ENCODE measurements around the gene USP5.
"Not testable (repeated sequence)": the region's sequence is repeated elsewhere in the genome, so short reads cannot be mapped to it uniquely, and the experiment has no call there.

USP5 gene

DNA sequence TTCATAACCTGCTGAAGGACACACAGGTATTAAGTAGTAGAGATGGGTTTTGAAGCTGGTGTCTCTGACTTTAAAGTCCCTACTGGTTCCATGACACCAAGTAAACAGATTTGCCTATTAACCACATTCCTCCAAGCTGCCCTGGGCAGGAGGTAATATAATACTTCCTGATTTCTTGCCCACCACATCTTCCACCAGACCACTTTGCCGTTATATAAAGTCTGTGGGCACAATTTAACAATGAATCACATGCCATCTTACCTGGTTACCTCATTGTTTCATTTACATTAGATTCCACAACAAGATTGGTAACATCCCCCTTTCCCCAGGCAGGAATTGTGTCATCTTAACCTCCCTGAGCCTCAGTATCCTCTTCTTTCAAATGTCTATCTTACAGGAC lies 51.8 kb downstream of the USP5 start:
- H3K9ac ChIP-seq (ENCODE audit: insufficient read length): peak overlapping the region; percentile 68
- TF ChIP-seq FOXP2 (optimal IDR thresholded peaks at IDR 0.05; ENCODE audit: control extremely low read depth, extremely low read length, insufficient read depth): no peak
- no peak for TF ChIP-seq EZH2 (IDR thresholded peaks at IDR 0.05)
- no peak for TF ChIP-seq POLR2AphosphoS5 (IDR thresholded peaks at IDR 0.05; ENCODE audit: borderline replicate concordance, low read depth, low read length)
- H3K9me3 ChIP-seq (ENCODE audit: low read depth, low read length): no peaks in the 10 kb centered on the region
- peak overlapping the region; percentile 68 for H3K27ac ChIP-seq
- H3K4me3 ChIP-seq: no peak overlapping the region
- DNase-seq (ENCODE audit: low read depth, low spot score): no peak
- no peaks in the 10 kb centered on the region for H3K36me3 ChIP-seq (ENCODE audit: insufficient read depth, low read length)

DNA sequence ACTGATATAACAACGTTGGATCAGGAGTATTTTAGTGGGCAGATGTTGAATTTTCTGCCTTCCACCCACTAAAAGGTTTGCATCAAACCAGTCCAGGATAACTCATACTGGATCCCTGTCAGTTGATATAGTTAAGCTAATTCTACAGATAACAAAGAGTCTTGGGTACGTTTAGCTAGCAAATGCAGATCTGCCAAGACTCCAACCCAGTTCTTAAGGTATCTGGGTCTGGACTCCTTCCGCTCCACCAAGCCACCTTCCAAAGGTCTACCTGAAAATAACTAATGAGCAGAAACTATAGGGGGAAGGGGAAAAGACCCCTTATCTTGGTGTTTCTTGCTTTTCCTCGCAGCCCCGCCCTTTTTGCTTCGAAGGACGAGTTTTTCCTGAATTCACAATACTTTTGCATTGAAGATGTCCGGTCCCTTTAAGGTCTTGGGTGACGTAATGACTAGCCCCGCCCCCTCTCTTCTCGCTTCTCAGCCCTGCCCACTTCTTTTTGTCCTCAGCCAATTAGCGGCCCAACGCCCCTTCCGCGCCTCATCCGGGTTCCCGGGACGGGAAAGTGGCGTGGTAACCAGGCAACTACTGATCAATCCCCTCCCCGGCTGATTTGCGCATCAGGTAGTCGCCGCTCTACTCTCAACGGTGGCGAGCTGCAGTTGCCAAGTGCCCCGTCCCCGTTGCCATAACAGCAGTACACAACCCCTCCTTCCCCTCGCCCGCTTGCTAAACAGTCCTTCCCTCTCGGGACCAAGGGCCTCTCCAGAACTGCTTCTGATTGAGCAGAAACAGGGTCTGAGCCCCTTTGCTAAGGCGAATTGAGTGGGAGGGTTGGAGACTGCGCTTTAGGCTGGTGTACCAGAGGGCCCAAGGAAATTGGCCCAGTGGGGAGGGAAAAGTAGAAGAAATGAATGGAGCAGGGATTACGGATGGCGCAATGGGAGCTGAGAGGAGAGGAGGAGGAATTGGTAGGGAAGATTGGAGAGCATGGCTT lies 52.6 kb downstream of the USP5 start, which contains the start of gene LRRC23:
Gene LRRC23 (plus strand): TSS at position 543 of the 997 bp plus-strand sequence. CDS start 812 bp downstream, outside the sequence.
- Histone ChIP-seq H3K36me3 (ENCODE audit: insufficient read depth, low read length) (no peaks in the 10 kb centered on the region), H3K9ac (ENCODE audit: insufficient read length) (peak within 1 kb of the TSS; percentile 75), H3K9me3 (ENCODE audit: low read depth, low read length) (no peaks in the 10 kb centered on the region), H3K4me3 (peak within 1 kb of the TSS; percentile 80), H3K27ac (peak within 1 kb of the TSS; percentile 68)
- DNase-seq (ENCODE audit: low read depth, low spot score): peak; percentile 88
- TF ChIP-seq POLR2AphosphoS5 (IDR thresholded peaks at IDR 0.05; ENCODE audit: borderline replicate concordance, low read depth, low read length) (peak; percentile 73; the same call in 1 of the 2 replicates), FOXP2 (optimal IDR thresholded peaks at IDR 0.05; ENCODE audit: control extremely low read depth, extremely low read length, insufficient read depth) (no peak)

DNA sequence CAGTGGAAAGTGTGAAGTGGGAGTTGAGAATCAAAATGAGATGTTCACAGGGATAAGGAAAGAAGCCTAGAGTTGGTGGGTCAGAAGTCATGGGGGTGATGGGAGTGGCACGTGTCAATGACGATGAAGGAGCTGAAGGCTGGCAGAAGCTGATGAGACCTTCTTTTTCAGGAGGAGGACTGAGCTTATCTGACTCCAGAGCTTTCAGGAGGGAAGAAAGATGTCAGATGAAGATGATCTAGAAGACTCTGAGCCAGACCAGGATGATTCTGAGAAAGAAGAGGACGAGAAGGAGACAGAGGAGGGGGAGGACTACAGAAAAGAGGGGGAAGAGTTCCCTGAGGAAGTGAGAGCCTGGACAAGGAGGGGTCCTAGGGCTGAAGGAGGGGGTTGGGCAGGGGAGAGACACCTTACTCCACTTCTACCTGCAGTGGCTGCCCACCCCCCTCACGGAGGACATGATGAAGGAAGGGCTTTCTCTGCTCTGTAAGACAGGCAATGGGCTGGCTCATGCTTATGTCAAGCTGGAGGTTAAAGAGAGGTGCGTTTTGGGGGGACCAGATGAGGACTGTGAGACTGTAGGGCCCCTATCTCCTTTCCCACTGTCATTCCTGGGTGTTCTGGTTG lies 53.6 kb downstream of the USP5 start:
- Histone ChIP-seq H3K9ac (ENCODE audit: insufficient read length) (no peak overlapping the region), H3K9me3 (ENCODE audit: low read depth, low read length) (no peaks in the 10 kb centered on the region), H3K36me3 (ENCODE audit: insufficient read depth, low read length) (no peaks in the 10 kb centered on the region), H3K27ac (no peak overlapping the region), H3K4me3 (peak overlapping the region; percentile 80)
- TF ChIP-seq FOXP2 (optimal IDR thresholded peaks at IDR 0.05; ENCODE audit: control extremely low read depth, extremely low read length, insufficient read depth) (no peak), POLR2AphosphoS5 (IDR thresholded peaks at IDR 0.05; ENCODE audit: borderline replicate concordance, low read depth, low read length) (no peak), EZH2 (IDR thresholded peaks at IDR 0.05) (no peak)
- no peak for DNase-seq (ENCODE audit: low read depth, low spot score)

DNA sequence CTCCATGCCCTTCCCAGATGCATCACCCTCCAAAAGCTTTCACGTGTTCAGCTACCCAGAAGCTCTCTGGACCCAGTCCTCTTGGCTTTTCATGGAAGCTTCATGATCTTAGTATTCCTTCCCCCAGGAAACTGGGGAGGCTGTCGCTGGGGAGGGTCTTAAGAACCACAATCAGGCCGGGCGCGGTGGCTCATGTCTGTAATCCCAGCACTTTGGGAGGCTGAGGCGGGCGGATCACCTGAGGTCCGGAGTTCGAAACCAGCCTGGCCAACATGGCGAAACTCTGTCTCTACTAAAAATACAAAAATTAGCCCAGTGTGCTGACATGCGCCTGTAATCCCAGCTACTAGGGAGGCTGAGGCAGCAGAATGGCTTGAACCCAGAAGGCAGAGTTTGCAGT lies 56.2 kb downstream of the USP5 start:
- not testable (repeated sequence) for DNase-seq (ENCODE audit: low read depth, low spot score); H3K27ac ChIP-seq; H3K4me3 ChIP-seq; H3K9ac ChIP-seq (ENCODE audit: insufficient read length); H3K36me3 ChIP-seq (ENCODE audit: insufficient read depth, low read length); H3K9me3 ChIP-seq (ENCODE audit: low read depth, low read length)

DNA sequence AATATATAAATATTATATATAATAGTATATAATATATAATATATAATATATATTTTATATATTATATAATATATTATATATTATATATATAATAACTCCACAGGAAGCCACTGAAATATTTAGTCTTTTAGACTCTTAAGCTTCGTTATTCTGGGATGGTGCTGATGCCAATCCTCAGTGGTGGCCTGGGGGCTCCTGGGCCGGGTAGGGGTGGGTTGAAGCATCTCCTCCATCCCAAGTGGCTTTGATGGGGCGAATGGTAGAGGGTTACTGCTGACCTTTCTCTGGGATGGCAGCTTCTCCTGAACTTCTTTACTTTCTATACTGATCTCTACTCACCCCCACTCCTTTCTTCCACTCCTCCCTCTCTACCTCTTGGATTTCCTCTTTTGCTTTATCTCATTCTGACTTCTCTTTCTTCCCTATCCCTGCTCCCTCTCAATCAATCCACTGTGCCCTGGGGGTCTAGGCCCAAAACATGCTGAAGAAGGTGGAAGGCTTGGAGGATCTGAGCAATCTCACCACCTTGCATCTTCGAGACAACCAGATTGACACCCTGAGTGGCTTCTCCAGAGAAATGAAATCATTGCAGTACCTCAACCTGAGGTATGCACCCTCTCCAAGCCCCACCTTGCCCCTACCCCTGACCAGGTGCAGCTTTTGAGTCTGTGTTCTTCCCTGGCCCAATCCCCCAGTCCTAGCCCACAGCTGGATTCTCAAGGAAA lies 57.6 kb downstream of the USP5 start:
- Histone ChIP-seq H3K27ac (no peak overlapping the region), H3K4me3 (no peak overlapping the region), H3K9ac (ENCODE audit: insufficient read length) (no peak overlapping the region), H3K36me3 (ENCODE audit: insufficient read depth, low read length) (no peaks in the 10 kb centered on the region), H3K9me3 (ENCODE audit: low read depth, low read length) (no peaks in the 10 kb centered on the region)
- TF ChIP-seq EZH2 (IDR thresholded peaks at IDR 0.05) (no peak), POLR2AphosphoS5 (IDR thresholded peaks at IDR 0.05; ENCODE audit: borderline replicate concordance, low read depth, low read length) (no peak), FOXP2 (optimal IDR thresholded peaks at IDR 0.05; ENCODE audit: control extremely low read depth, extremely low read length, insufficient read depth) (no peak)
- DNase-seq (ENCODE audit: low read depth, low spot score): no peak

DNA sequence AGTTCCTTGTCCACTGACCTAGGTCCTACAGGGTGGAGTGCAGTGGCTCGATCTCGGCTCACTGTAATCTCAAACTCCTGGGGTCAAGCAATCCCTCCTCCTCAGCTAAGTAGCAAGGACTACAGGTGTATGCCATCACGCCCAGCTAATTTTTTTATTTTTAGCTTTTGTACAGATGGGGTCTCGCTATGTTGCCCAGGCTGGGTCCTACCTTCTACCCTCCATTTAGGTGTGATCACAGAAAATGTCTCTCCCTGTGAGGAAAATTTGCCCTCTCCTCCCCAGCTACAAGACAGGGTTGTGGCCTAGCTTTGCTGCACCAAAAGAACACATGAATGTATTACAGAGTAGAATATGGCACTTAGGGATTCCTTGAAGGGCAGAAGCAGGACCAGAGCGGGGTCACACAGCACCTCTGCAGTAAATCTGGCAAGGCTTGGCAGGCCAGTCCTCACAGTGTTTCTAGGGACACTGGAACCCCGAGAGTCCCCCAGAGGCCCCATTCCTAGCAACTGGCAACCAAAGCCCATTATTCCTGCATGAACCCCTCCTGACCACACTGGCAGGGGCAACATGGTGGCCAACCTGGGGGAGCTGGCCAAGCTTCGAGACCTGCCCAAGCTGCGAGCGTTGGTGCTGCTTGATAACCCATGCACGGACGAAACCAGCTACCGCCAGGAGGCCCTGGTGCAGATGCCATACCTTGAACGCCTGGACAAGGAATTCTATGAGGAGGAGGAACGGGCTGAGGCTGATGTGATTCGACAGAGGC lies 60.4 kb downstream of the USP5 start:
- no peak overlapping the region for H3K9ac ChIP-seq (ENCODE audit: insufficient read length)
- TF ChIP-seq EZH2 (IDR thresholded peaks at IDR 0.05) (no peak), FOXP2 (optimal IDR thresholded peaks at IDR 0.05; ENCODE audit: control extremely low read depth, extremely low read length, insufficient read depth) (no peak), POLR2AphosphoS5 (IDR thresholded peaks at IDR 0.05; ENCODE audit: borderline replicate concordance, low read depth, low read length) (no peak)
- H3K36me3 ChIP-seq (ENCODE audit: insufficient read depth, low read length): peaks cover 8% of the 10 kb centered on the region; the same call in 1 of the 2 replicates
- H3K27ac ChIP-seq: no peak overlapping the region
- no peaks in the 10 kb centered on the region for H3K9me3 ChIP-seq (ENCODE audit: low read depth, low read length)
- no peak for DNase-seq (ENCODE audit: low read depth, low spot score)
- H3K4me3 ChIP-seq: no peak overlapping the region

DNA sequence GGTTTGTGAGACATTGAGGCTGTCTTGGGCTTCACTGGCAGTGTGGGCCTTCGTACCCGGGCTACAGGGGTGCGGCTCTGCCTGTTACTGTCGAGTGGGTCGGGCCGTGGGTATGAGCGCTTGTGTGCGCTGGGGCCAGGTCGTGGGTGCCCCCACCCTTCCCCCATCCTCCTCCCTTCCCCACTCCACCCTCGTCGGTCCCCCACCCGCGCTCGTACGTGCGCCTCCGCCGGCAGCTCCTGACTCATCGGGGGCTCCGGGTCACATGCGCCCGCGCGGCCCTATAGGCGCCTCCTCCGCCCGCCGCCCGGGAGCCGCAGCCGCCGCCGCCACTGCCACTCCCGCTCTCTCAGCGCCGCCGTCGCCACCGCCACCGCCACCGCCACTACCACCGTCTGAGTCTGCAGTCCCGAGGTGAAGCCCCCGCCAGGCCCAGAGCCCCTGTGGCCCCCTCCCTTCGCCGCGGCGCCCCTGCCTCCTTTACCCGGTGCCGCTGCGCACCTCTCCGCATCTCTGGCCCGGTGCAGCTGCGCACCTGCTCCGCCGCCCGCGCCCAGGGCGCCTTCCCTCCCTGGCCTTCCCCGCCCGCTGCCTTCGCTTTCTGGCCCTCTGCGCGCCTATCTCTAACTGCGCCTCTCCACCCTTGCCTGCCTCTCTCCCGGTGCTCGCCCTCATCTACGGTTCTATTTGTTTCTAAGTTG lies 62.4 kb downstream of the USP5 start, which contains the start of gene ENO2:
Gene ENO2 (plus strand): TSS at position 335 of the 701 bp plus-strand sequence. CDS start 1,253 bp downstream, outside the sequence.
- H3K27ac ChIP-seq: no peak within 1 kb of the TSS

More for the DNA sequence above, 62.4 kb downstream of the USP5 start, which contains the start of gene ENO2:
- H3K36me3 ChIP-seq (ENCODE audit: insufficient read depth, low read length): peaks cover 9% of the 10 kb centered on the region; the same call in 1 of the 2 replicates
- no peak for DNase-seq (ENCODE audit: low read depth, low spot score)
- TF ChIP-seq POLR2AphosphoS5 (IDR thresholded peaks at IDR 0.05; ENCODE audit: borderline replicate concordance, low read depth, low read length) (peak; percentile 25; the same call in 1 of the 2 replicates), FOXP2 (optimal IDR thresholded peaks at IDR 0.05; ENCODE audit: control extremely low read depth, extremely low read length, insufficient read depth) (no peak), EZH2 (IDR thresholded peaks at IDR 0.05) (no peak)
- peak within 1 kb of the TSS; percentile 89 for H3K4me3 ChIP-seq
- H3K9ac ChIP-seq (ENCODE audit: insufficient read length): peak within 1 kb of the TSS; percentile 64
- H3K9me3 ChIP-seq (ENCODE audit: low read depth, low read length): no peaks in the 10 kb centered on the region

Data from SK-N-MC (cell line).